Hepatic stellate cell (primary cell): ENCODE data around the gene AMELY.
"Not testable (repeated sequence)": the region's sequence is repeated elsewhere in the genome, so short reads cannot be mapped to it uniquely, and the experiment has no call there.

ENCODE experiments used
- DNase-seq: peaks from one replicate; pipeline ENCODE4 v3.0.0; 2011; ENCODE audit warnings: low spot score

Gene AMELY, protein sequence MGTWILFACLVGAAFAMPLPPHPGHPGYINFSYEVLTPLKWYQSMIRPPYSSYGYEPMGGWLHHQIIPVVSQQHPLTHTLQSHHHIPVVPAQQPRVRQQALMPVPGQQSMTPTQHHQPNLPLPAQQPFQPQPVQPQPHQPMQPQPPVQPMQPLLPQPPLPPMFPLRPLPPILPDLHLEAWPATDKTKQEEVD

DNA sequence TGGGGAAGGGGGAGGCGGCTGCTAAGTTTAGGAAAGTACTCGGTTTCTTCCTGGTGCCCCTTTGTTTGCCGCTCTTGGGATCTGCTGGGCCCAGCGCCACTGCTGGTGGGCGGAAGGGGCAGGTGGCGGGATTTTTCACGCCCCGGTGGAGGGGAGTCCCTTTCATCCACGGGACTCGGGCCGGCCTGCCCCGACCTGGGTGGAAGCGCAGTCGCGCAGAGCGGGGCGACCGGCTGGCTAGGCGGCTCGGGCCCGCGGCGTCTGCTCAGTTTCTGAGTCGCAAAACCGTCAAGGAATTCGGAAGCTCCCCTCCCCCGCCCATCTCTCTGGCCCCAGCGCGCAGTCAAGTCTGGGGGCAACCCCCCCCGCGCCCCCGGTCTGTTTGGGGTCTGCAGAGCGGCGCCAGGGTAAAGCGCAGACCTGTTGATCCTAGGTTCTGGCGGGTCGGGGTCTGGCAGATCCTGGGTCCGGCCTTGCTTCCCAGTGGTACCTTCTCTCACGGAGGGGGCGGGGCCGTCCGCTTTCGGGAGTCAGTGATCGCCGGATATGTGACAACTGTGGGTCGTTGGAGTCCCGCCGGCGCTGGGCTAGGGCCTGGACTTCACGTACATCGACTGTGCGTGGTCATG lies at the start of gene AMELY:
Gene AMELY, minus strand, starts transcription at position 500 of the 629 bp plus-strand sequence. CDS start 39,144 bp downstream, outside the sequence.
- no peak for DNase-seq

DNA sequence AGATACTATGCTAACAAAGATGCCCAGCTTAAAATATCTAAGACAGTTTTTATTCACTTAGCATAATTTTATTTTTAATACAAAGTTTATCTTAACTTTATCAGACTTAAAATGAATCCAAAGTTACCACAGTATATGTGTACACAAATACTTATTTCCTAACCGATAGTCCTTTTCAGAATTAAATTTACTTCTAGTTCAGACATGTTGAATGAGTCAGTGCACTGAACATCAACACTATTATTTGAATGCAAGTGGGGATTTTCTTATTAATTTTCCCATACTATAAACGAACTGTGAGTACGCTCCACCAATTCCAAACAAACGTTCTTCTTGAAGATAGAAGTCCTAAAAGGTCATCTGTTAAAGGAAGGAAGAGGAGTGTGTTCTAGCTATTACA lies 38.4 kb upstream of the AMELY start:
- no peak for DNase-seq

DNA sequence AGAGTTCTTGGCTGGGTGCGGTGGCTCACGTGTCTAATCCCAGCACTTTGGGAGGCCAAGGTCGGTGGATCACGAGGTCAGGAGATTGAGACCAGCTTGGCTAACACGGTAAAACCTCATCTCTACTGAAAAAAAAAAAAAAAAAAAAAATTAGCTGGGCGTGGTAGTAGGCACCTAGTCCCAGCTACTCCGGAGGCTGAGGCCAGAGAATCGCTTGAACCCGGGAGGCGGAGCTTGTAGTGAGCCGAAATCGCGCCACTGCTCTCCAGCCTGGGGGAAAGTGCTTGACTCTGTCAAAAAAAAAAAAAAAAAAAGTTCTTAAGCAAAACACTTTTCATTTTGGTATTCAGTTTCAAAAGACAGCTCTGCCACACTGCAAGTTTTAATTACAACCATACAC lies 36.8 kb upstream of the AMELY start:
- no peak for DNase-seq

DNA sequence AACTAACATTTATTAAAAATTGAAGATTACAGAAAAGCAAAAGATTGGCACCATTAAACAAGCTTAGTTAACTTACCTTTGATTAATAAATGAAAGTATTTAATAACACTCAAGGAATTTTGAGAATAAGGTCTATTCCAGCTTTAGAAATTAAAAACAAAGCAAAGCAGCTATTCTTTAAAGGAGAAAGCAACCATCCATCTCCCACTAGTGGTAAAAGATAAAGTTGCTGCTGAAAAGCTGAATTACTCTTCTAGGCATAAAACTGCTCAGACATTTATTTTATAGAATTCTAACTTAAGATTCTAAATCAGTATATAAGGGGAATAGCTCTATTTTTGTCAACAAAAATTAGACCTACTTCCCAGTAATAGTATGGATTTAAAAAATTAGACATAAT lies 36.1 kb upstream of the AMELY start:
- no peak for DNase-seq

DNA sequence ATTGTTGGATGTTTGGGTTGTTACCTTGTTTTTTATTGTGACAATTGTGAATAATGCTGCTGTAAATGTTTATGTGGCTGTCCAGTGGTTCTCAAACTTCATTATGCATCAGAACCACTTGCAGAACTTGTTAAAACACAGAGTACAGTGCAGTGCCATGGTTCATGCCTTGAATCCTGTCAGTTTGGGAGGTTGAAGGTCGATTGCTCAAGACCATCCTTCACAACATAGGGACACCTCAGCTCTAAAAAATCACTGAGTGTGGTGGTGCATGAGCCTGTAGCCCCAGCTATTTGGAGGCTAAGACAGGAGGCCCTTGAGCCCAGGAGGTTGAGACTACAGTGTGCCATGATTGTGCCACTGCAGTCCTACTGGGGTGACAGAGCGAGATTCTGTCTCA lies 23.9 kb upstream of the AMELY start:
- no peak for DNase-seq

DNA sequence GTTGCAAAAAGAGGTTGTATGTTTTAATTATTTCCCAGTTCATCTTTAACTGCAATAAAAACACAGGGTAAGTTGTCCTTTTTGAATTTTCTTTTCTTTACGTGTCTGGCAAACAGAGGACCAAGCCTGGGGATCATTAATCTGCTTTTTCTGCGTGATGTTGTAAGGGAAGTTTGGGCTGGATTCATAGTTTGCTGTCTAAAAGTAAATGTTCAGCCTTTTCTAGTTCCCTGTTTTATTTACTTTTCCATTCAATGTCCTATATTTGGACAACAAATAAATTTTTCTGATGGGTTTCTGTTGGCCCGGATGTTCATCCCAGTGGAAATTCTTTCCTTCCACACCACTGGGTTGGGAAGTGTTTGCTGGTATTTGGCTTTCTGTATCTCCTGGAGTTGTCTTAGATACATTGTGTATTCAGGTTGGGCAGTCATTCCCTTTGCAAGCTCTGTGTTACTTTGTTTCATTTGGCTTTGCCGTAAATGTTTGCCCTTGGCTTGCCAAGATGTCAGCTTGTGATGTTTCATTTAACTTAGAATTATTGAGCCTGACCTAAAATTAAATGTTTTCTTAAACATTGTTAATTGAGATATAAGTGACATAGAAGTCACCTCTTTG lies 20.3 kb upstream of the AMELY start:
- no peak for DNase-seq

DNA sequence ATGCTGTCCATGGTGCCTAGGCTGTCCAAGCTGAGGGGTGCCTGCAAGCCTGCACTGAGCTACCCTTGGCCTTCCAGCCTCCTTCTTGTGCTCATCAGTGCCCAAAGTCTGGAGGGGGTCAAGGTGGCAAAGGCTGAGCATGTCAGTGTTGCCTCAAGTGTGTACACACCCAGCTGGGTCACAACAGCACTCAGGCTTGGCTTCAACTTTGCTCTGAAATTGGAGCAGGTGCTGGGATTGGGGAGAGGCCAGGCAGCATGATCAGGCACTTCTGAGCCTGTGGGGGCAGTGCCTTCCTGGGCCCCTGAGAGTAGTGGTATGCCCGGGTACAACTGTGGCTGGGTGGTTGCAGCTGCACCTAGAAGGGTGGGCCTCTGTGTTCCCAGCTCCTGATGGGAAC lies 17.7 kb upstream of the AMELY start:
- no peak for DNase-seq

DNA sequence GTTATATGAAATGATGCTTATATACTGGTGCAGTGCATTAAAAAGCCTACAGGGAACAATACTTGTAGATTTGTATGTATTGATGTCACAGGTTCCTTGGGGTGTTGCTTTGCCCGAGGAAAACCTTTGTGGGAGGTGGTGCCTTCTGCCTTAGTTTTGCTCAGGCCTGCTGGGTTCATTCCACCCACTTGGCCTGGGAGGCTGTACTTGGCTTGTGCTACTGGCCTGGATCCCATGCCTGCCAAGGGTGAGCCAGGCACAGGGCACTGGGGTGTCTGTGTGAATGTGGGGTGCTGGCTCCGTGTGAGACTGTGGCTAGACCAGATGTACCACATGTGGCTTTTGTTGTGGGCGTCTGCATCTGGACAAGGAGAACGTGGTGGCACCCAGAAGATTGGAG lies 16.7 kb upstream of the AMELY start:
- DNase-seq: no peak

DNA sequence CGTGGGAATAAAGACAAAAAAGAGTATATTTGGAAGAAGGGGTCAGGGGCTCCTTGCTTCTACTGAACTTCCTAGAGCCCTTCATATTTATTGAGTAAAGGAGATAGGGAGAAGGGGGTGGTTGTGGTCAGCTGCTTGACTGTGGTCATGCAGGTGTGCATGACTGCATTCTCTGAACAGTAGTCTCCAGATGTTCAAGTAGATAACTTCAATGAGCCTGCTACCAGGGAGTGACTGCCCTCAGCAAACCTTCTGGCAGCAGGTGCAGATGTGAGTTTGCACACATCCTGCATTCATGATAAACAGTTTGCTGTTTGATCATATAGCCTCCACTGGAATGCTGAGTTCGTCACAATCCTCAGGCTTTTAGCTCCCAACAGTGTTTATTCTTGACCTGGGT lies 9.5 kb upstream of the AMELY start:
- DNase-seq: no peak

DNA sequence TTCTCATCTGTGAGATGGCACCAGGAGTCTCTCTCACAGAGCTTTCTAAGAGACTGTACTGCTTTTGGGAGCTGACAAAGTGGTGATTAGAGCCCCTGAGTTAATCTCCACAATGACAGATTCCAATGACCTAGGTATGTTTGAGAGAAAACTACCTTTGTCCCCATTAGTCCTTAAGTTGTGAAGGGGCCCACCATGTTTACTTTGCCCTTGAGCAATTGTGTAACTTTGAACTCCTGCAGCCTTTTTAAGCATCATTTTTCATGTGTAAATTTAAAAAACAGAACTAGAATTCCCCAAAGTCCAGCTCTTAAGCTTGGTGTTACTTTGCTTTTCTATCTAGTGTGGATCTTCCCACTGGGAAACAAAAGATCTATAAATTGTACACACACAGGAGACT lies 1.8 kb upstream of the AMELY start:
- no peak for DNase-seq

DNA sequence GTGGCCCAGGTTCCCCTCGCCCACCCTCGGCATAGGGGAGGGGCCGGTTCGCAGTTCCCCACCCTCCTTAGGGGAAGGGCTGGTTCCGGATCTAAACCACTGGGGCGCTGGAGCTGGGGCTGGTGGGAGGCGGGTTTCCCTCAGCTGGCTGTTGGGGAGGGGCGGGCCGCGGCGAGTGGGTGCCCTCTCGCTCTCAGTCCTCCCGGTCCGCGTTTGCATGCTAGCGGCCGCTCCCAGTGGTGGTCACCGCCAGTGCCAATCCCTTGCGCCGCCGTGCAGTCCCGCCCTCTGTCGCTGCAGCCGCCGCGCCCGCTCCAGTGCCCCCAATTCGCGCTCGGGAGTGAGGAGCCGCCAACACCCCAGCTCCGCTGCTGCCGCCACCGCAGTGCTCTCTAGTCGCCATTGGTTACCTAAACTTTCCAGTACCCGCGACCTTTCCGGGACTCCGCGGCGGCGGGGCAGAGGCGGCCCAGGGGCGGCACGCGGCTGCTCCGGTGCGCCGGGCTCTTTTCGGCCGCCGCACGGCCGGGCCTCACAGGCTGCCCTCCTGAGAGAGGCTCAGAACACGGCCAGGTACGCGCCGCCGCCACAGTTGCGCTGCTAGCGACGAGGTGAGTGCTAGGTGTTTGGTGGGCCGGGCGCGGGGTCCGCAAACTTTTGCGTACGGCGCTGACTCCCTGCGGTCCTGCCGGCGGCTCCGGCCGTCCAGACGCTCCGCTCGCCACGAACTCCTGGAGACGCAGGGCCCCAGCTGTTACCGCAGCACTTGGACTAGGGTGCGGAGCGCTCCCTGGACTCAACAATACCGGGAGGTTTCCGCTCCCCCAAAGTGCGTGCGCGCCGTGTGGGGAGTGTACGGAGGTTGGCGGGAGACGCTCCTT lies 940 bp downstream of the AMELY start, which contains the start of gene TBL1Y:
Gene TBL1Y, plus strand, starts transcription at position 326 of the 881 bp plus-strand sequence. CDS start 114,388 bp downstream, outside the sequence.
- no peak for DNase-seq

DNA sequence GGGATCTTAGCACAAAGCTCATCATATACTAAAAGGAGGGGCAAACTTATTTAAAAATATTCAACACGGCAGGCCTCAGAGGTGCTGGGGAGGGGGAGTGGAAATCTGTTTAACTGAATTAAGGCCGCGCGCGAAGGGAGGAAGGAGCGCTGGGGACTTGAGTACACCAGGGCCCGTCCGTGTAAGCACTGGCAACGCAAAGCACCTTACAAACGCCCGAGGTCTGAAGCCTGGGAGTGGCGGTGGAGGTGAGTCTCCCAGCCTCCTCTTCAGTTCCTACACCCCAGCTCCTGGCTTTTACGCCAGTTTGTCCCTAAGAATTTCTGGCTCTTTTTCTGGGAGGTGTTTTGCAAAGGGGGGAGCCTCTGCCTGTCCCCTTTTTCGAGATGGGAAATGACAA lies 1.7 kb downstream of the AMELY start:
- DNase-seq: no peak

DNA sequence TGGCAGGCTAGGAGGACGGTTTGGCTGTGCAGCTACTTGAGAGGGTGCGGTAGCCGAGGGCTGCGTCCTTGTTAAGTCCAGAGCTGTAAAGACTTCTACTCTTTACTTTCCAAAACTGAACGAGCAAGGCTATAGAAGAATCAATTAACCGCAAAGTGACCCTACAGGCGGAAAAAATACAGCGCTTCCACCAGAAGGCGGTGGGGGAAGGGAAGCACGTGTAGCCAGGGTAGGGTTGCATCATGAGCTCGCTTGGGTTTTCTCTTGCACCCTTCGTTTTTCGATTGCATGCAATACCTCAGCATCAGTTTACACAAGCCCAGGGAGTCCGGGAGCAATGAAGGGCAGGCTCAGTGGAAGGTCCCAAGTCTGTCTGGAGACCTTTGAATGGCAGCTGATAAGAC lies 2.4 kb downstream of the AMELY start:
- DNase-seq: no peak

DNA sequence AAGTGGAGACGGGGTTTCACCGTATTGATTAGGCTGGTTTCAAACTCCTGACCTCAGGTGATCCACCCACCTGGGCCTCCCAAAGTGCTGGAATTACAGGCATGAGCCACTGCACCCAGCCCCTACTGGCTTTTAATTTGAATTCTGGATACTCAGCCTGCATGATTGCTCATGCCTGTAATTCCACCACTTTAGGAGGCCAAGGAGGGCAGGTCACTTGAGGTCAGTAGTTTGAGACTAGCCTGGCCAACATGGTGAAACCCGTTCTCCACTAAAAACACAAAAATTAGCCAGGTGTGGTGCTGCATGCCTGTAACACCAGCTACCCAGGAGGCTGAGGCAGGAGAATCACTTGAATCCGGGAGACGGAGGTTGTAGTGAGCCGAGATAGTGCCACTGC lies 3.5 kb downstream of the AMELY start:
- DNase-seq: not testable (repeated sequence)

DNA sequence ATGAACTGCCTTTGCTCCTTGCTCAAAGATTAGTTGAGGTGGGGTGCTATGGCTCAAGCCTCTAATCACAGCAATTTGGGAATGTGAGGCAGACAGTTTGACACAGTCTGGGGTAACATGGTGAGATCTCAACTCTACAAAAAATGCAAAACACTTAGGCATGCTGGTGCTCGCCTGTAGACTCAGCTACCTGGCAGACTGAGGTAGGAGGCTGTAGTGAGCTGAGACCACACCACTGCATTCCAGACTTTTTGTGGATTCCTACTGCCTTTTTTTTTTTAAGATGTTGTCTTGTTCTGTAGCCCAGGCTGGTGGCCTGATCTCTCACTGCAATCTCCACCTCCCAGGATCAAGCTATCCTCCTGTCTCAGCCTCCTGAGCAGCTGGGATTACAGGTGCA lies 4.0 kb downstream of the AMELY start:
- DNase-seq: no peak

DNA sequence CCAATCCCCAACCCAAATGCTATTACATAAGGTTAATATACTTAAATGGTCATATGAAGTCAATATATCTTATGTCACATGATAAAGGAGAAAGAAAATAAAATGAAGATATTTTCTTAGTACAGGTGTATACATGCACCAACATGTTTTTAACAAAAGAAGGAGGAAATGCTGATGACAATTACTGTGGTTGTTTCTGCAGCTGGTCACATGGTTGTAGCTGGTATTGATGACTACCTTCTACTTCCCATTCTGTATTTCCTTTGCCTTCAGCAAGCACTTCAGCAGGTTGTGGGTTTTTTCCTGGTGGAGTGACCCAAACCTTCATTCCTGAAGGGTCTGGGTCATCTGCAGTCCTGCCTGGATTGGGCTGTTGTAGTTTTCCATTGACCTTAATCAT lies 9.4 kb downstream of the AMELY start:
- DNase-seq: not testable (repeated sequence)

DNA sequence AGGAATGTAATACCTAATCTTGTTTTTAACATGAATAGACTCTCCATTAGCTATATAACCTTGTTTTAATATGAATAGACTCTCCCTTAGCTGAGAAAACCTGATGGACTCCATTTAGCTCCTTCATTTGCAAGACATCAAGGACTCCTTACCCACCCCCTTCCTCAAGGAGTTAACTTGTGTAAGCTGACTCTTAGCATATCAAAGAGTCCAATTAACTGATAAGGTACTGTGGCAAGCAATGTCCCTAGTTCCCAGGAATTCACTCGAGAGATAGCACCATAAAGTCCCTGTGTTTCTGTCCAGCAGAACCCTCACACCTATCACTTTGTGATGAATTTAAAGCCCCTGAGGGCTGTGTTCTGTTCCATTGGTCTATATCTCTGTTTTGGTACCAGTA lies 16.3 kb downstream of the AMELY start:
- DNase-seq: no peak

DNA sequence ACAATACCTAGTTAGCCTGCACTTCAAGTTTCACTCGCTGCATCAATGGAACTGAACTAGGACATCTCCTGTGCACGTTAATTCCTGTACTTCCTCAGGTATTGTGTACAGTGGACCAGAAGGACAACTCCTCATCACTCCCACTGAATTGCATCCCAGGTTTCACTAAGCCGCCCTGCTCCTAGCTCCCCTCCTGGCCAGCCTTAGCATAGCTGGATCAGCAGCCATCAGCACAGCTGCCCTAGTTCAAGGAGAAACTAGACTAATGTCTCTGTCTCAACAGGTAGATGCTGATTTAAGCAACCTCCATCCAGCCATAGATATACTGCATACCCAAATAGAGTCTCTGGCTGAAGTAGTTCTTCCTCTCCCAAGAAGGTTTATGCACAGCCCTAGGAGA lies 17.1 kb downstream of the AMELY start:
- DNase-seq: no peak

DNA sequence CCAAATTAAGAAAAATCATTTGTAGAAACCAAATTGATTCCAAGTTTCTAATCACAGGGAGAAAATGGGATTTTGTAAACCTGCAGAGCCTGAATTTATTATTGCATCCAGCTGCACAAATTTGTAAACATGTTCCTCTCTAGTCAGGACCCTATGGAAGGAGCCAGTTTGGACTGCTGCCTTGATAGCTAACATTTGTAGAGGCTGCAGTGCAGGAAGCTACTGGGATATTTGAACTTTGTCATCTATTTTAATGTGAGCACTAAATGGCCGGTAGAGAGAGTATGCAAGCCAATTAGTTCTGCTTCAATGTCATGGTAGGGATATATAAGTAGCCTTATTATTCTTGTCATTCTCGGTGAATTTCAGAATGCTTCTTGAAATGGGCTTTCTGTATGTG lies 62.2 kb downstream of the AMELY start:
- no peak for DNase-seq

DNA sequence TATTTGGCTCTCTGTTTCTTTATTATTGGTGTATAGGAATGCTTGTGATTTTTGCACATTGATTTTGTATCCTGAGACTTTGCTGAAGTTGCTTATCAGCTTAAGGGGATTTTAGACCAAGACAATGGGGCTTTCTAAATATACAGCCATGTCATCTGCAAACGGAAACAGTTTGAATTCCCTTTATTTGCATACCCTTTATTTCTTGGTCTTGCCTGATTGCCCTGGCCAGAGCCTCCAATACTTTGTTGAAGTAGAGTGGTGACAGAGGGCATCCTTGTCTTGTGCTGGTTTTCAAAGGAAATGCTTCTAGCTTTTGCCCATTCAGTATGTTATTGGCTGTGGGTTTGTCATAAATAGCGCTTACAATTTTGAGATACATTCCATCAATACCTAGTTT lies 68.9 kb downstream of the AMELY start:
- DNase-seq: not testable (repeated sequence)
